ENCODE measurements around the gene UBE3C. TPM values are rescaled to one million over a fixed set of nuclear protein-coding genes. Genes with fewer than 3 reads are reported as not detected.

UBE3C gene
- total RNA-seq, 3 donors from 2014 or later (not counting 1 experiment from before 2014, with no cell fraction given), result 44.6 to 56.7 (median 55.5) TPM

- Histone ChIP-seq H3K4me1 (ENCODE audit: control insufficient read depth, insufficient read depth, low read length) (no peaks in the 10 kb centered on the region), H3K9me3 (ENCODE audit: control insufficient read depth, insufficient read depth, low read length) (no peaks in the 10 kb centered on the region), H3K4me3 (ENCODE audit: low read length) (no peak overlapping the region), H3K27ac (ENCODE audit: low read length) (no peak overlapping the region), H3K27me3 (ENCODE audit: control insufficient read depth, insufficient read depth, low read length) (peaks cover 3% of the 10 kb centered on the region), H3K36me3 (ENCODE audit: control insufficient read depth, insufficient read depth, low read length) (no peaks in the 10 kb centered on the region)
- H3K27me3 Mint-ChIP-seq (ENCODE audit: low read depth in 2 of 2), result peaks cover 13 to 16% of the 10 kb centered on the region in 2 donors
- no peak overlapping the region for H3K27ac Mint-ChIP-seq
- H3K4me3 Mint-ChIP-seq, result no peak overlapping the region
- no peaks in the 10 kb centered on the region for H3K4me1 Mint-ChIP-seq
- DNase-seq (no peak), ATAC-seq (no peak)
- no peaks in the 10 kb centered on the region for H3K36me3 Mint-ChIP-seq
- intact Hi-C loops (cut with micrococcal nuclease), result no loop called here
- TF ChIP-seq CTCF (IDR thresholded peaks at IDR 0.05), result no peak
- 90% methylated on average over 9 of the region's 9 CpGs for WGBS (ENCODE audit: insufficient coverage)
- peaks cover 0 to 2% of the 10 kb centered on the region in 2 donors for H3K9me3 Mint-ChIP-seq
These were observed 27.4 kb upstream of the UBE3C start for GRCh38 chr7:157111311-157111710.

DNA sequence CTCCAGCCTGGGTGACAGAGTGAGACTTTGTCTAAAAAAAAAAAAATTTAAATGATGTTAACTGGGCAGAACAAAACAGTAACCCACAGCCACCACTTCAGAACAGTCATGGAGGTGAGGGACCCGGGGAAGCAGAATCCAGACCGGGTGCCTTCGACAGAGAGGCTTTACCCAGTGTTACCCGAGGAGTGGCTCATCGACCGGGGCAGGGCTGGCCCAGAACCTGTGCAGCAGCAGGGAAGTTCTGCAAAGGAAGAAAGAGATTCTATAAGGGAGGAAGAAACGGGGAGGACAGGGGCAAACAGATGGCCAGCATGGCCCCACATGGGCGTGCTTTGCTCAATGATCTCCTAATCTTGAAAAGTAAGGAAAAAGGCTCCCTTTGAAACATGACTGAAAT is 26.0 kb upstream of the UBE3C start:
- no peak for TF ChIP-seq CTCF (IDR thresholded peaks at IDR 0.05)
- H3K4me3 Mint-ChIP-seq, result no peak overlapping the region
- no peaks in the 10 kb centered on the region for H3K4me1 Mint-ChIP-seq
- H3K9me3 ChIP-seq (ENCODE audit: control insufficient read depth, insufficient read depth, low read length), result peaks cover under 1% of the 10 kb centered on the region
- no peaks in the 10 kb centered on the region for H3K36me3 Mint-ChIP-seq
- no peaks in the 10 kb centered on the region for H3K36me3 ChIP-seq (ENCODE audit: control insufficient read depth, insufficient read depth, low read length)
- no peak for DNase-seq
- H3K27me3 ChIP-seq (ENCODE audit: control insufficient read depth, insufficient read depth, low read length), result peaks cover 3% of the 10 kb centered on the region
- H3K27me3 Mint-ChIP-seq (ENCODE audit: low read depth in 2 of 2), result peaks cover 13 to 15% of the 10 kb centered on the region in 2 donors
- H3K27ac ChIP-seq (ENCODE audit: low read length), result no peak overlapping the region
- no peaks in the 10 kb centered on the region for H3K4me1 ChIP-seq (ENCODE audit: control insufficient read depth, insufficient read depth, low read length)
- no peak overlapping the region for H3K4me3 ChIP-seq (ENCODE audit: low read length)
- intact Hi-C loops (cut with micrococcal nuclease), result no loop called here
- H3K9me3 Mint-ChIP-seq, result peaks cover 0 to 2% of the 10 kb centered on the region in 2 donors
- no peak for ATAC-seq
- WGBS (ENCODE audit: insufficient coverage), result 91% methylated on average over 8 of the region's 8 CpGs
- H3K27ac Mint-ChIP-seq, result no peak overlapping the region

DNA sequence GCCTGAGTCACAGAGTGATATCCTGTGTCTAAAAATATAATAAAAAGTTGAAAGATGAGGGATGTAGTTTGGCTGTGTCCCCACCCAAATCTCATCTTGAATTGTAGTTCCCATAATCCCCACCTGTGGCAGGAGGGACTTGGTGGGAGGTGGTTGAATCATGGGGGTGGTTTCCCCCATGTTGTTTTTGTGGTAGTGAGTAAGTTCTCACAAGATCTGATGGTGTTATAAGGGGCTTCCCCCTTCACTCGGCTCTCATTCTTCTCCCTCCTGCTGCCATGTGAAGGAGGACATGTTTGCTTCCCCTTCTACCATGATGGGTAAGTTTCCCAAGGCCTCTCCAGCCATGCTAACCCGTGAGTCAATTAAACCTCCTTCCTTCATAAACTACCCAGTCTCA is 25.1 kb upstream of the UBE3C start:
- Histone ChIP-seq H3K4me3 (ENCODE audit: low read length) (no peak overlapping the region), H3K9me3 (ENCODE audit: control insufficient read depth, insufficient read depth, low read length) (peaks cover 4% of the 10 kb centered on the region), H3K36me3 (ENCODE audit: control insufficient read depth, insufficient read depth, low read length) (no peaks in the 10 kb centered on the region), H3K4me1 (ENCODE audit: control insufficient read depth, insufficient read depth, low read length) (no peaks in the 10 kb centered on the region), H3K27me3 (ENCODE audit: control insufficient read depth, insufficient read depth, low read length) (peaks cover 1% of the 10 kb centered on the region), H3K27ac (ENCODE audit: low read length) (no peak overlapping the region)
- WGBS (ENCODE audit: insufficient coverage), result 61% methylated on average over 2 of the region's 2 CpGs
- Mint-ChIP-seq H3K4me1 (no peaks in the 10 kb centered on the region), H3K9me3 (peaks cover 2% of the 10 kb centered on the region in 2 donors), H3K36me3 (no peaks in the 10 kb centered on the region), H3K27me3 (ENCODE audit: low read depth in 2 of 2) (peaks cover 13% of the 10 kb centered on the region in 2 donors), H3K27ac (no peak overlapping the region), H3K4me3 (no peak overlapping the region)
- ATAC-seq (peak; percentile 43 to 68 (median 58)), DNase-seq (no peak)
- intact Hi-C loops (cut with micrococcal nuclease), result no loop called here
- no peak for TF ChIP-seq CTCF (IDR thresholded peaks at IDR 0.05)

DNA sequence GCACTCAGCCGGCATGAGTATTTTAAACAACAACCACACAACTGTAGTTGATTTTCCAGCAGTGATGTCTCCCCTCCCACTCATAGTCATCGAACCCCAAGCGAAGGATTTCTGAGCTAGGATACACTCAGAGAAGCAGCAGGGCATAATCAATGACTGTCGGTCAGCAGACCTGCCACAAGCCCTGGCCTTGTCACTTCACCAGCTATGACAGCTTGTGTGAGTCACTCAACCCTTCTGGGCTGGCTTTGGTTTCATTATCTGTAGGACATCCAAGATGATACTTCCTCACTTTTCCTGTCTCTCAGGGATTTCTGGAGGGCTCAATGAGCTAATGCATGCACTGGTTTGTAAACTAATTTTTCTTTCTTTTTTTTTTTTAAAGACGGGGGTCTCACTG is 22.0 kb upstream of the UBE3C start:
- Histone ChIP-seq H3K9me3 (ENCODE audit: control insufficient read depth, insufficient read depth, low read length) (peaks cover 4% of the 10 kb centered on the region), H3K27ac (ENCODE audit: low read length) (no peak overlapping the region), H3K27me3 (ENCODE audit: control insufficient read depth, insufficient read depth, low read length) (no peaks in the 10 kb centered on the region), H3K4me3 (ENCODE audit: low read length) (no peak overlapping the region), H3K36me3 (ENCODE audit: control insufficient read depth, insufficient read depth, low read length) (no peaks in the 10 kb centered on the region), H3K4me1 (ENCODE audit: control insufficient read depth, insufficient read depth, low read length) (no peaks in the 10 kb centered on the region)
- no peak overlapping the region for H3K4me3 Mint-ChIP-seq
- DNase-seq, result no peak
- H3K9me3 Mint-ChIP-seq, result peaks cover 2% of the 10 kb centered on the region in 2 donors
- 95% methylated on average over 5 of the region's 5 CpGs for WGBS (ENCODE audit: insufficient coverage)
- H3K4me1 Mint-ChIP-seq, result no peaks in the 10 kb centered on the region
- peaks cover 10 to 18% of the 10 kb centered on the region in 2 donors for H3K27me3 Mint-ChIP-seq (ENCODE audit: low read depth in 2 of 2)
- intact Hi-C loops (cut with micrococcal nuclease), result no loop called here
- H3K36me3 Mint-ChIP-seq, result no peaks in the 10 kb centered on the region
- TF ChIP-seq CTCF (IDR thresholded peaks at IDR 0.05), result no peak
- H3K27ac Mint-ChIP-seq, result no peak overlapping the region
- no peak for ATAC-seq

All from natural killer cell (primary cell).